RKO (cell line): Measurements from ENCODE around the gene NDOR1.

Source experiments
- DNase-seq: peaks from one replicate; pipeline ENCODE4 v3.0.0-alpha.2; 2016; ENCODE audit warnings: low spot score

Gene NDOR1

DNA sequence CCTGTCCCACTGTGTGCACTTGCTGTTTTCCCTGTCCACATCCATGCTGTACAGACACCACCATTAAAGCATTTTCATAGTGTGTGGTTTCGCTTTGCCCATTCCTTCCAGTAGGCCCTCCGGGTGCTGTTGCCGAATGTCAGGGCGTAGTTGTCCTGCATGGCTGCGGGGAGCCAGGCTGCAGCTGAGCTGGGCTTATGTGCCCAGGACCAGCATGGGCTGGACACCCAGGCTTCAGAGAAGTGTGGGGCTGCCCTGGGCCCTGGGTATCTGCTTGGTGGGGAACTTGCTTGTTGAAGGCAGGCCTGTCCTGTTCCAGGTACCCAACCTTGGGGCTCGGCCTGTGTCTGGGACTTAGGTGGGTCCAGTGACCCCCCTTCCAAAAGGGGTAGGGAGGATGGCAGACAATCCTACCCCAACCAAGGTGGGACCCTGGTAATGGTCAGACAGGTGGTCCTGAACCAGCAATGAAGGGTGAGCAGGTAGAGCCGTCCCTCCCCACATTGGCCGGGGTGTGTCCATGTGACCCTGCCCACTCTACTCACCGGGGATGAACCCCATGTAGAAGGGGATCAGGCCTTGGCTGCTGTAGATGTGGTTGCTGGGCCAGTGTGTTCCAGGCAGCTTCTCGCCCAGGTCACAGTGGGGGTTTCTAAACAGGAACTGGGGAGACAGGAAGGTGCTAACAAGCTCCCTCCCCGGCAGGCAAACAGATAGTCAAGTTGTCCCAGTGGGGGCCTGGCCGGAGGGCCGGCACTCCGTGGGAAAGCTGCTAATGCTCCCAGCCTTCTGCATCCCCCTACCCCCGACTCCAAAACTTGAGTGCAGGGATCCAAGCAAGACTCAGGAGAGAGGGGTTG is 38.4 kb downstream of the NDOR1 start:
- DNase-seq, result peak; percentile 68

DNA sequence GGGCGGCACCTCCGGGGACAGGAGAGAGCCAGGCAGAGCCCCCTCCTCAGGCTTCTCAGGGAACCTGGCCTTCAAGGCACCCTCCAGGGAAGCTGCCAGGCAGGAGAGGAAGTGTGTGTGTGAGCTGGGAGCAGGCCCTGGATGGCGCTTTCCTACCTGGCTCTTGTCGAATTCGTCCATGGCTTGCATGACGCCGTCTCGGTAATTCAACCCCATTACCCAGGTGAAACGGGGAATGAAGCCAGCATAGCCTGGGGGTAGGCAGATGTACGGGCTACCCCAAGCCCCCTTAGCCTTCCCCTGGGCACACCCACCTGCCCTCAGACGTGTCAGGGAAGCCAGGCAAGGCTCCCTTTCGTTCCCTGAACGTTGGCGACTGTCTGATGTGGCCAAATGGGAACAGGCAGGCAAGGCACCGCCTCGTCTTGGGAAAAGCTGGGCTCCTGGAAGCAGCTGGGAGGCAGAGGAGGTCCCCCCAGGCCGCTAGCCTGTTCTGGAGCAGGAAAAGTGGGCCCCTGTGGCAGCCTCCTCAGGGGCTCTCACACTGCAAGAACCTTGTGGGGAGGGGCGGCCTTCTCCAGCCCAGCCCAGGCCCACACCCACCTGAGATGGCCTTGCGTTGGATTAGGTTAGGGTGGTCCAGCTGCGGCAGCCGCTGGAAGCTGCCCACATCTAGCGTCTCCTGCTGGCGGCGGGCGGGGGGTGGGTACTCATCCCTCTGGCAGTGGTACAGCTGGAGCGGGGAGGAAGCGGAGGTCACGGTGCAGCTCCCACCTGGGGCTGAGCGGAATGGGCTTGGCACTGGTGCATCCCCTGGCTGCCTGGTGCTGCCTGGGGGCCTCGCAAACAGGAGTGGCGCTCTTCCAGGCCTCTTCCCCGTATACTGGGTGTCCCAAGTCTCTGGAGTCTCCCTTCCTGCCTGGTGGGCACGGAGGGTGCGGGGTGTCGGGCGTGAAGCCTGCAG is 39.3 kb downstream of the NDOR1 start:
- no peak for DNase-seq

DNA sequence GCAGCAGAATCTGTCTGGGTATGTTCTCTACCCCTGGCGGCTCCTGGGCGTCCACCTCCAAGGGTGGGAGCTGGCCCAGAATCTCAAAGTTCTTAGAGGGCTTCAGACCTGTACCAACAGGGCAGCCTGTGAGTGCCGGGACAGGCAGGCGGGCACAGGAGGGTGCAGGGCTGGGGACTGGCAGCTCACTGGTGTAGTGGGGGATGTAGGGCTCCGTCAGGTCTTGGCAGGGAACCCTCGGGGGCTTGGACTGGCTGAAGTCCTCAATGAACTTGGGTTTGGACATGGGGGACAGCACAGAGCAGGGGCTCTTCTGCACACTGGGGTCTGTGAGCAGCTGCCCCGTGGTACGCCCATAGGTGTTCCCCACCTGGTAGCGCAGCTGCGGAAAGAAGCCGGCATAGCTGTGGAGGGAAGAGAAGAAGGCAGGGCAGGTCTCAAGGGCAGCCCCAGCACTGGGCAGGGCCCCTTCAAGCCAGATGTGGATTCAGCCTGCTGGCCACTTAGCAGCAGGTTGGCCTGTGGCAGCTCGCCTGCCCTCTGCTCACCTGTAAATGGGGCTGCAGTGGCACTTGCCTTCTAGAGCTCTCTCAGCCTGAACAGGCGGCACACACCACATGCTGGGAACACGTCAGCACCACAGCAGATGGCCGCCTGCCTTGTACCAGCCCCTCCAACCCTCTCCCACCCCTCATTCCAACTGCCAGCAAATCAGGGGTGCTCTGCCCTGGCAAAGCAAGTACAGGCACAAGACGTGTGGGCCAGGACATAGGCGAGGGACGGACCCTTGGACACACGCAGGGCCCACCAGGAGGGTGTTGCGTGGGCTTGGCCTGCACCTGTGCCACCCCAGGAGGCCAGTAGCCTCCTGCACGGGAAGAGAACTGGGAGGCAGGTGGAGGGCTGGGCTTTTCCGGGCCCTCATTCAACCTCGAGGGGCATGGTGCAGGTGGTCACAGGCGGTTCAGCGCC is 40.2 kb downstream of the NDOR1 start:
- DNase-seq, result no peak

DNA sequence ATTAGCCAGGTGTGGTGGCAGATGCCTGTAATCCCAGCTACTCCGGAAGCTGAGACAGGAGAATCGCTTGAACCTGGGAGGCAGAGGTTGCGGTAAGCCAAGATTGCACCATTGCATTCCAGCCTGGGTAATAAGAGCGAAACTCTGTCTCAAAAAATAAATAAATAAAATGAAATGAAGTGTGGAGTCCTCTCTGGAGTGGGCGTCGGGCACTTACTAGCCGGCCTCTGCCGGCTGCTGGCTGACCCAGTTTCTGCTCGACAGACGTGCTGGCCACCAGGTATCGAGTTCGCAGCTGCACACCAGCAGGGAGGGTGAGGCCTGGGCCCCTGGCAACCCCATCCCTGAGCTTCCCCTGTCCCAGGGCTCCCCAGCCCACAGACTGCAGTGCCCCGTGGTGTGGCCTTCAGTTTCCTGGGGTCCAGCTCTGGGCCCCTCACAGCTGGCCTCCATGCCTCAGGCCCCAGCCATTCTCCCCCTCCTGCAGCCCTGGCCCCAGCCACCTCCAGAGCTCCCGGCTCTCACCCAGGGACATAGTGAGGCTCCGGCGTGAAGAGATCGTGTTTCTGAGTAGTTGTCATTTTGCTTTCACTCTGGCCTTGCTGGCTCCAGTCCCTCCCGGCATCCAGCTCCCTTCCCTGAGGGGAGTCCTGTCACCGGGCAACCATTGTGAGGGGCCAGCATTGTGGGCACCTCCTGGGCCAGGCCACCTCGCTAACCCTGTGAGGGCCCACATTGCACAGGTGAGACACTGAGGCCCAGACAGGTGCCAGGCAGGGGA is 41.8 kb downstream of the NDOR1 start:
- DNase-seq, result no peak

DNA sequence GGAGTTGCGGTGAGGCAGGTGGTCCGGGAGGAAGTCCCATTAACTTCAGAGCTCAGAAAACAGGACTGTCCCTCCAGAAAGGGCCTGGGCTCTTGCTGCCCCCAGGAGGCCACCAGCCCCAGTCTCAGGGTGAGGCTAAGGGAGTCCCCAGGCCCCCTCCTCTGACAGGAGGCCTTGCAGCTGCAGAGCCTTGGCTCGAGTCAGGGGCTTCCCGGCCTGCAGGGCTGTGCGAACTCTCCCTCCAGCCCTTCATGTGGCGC is 42.3 kb downstream of the NDOR1 start:
- no peak for DNase-seq

DNA sequence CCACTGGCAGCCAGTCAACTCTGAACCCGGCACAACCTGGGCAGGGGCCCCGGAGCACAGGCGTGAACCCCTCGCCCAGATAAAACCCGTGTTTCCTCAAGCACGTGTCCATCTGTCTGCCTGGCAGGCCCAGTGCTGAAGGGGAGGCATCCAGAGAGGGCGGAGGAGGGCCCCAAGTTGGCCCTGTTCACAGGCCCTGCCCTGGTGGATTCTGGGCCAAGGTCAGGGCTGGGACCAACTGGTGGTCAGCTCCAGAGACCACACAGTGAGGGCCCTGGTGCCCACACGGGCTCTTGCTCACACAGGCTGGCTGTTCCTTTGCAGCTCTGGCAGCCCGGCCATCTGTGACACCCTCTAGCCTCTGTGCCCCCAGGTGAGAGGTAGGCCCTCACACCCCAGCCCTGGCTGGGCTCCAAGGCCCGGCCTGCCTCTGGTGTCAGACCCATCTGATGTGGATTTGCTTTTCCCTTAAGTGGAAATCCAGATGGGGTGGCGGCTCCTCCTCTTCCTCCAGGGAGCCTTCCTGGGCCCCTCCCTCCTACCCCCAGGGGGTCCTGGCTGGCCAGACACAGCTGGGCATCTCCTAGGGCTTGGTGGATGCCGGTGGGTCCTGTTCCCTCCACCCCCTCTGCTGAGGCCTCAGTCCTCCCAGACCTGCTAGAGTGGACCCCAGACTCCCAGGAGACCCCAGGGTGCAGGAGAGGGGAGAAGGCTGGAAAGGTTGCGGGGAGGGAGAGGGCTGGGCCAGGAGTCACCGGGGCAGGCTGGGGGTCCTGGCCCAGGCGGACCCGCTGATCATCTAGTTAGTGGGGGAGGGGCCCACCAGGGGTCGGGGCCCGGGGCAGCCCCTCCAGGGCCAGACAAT is 45.1 kb downstream of the NDOR1 start:
- no peak for DNase-seq

DNA sequence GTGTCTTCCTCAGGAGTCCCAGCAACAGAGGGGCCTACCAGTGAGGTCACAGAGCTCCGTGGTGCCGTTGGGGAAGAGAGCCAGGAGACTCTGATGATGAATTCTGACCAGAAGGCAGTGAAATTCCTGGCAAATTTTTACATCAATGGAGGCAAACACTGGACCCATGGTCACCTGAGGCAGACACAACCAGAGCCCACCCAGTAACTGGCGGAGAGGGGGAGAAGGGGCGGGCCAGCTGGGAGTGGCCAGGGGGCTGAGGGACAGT is 45.6 kb downstream of the NDOR1 start, which contains the start of gene STPG3:
STPG3 (plus strand) TSS at position 93 of the 268 bp plus-strand sequence; CDS start at position 94, 1 bp downstream.
- no peak for DNase-seq

DNA sequence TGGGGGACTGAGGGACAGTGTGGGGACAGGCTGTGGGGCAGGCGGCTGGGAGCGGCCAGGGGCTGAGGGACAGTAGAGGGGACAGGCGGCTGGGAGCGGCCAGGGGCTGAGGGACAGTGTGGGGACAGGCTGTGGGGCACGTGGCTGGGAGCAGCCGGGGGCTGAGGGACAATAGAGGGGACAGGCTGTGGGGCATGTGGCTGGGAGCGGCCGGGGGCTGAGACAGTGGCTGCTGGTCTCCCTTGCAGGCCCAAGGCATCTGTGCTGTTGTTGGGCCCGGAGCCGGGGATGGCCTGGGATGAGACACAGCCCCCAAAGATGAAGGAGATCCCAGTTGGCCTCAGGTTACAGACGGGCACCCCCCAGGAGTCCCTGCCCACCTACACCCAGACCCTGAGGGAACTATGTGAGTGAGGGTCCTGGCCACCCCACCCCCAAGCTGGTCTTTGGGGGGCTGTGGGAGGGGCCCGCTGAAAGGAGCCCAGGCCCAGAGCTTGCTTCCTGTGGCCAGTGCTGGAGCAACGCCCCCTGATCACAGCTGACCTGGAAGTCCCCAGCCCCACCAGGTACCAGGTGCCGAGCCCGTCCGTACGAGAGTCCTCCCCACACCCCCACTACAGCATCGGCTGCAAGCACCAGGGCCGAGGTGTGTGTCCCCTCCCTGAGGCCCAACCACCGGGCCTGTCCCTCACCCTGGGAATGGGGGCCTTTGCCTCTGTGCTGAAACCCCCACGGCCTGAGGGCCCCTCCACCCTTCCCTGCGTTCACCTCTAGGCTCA is 46.2 kb downstream of the NDOR1 start:
- no peak for DNase-seq

DNA sequence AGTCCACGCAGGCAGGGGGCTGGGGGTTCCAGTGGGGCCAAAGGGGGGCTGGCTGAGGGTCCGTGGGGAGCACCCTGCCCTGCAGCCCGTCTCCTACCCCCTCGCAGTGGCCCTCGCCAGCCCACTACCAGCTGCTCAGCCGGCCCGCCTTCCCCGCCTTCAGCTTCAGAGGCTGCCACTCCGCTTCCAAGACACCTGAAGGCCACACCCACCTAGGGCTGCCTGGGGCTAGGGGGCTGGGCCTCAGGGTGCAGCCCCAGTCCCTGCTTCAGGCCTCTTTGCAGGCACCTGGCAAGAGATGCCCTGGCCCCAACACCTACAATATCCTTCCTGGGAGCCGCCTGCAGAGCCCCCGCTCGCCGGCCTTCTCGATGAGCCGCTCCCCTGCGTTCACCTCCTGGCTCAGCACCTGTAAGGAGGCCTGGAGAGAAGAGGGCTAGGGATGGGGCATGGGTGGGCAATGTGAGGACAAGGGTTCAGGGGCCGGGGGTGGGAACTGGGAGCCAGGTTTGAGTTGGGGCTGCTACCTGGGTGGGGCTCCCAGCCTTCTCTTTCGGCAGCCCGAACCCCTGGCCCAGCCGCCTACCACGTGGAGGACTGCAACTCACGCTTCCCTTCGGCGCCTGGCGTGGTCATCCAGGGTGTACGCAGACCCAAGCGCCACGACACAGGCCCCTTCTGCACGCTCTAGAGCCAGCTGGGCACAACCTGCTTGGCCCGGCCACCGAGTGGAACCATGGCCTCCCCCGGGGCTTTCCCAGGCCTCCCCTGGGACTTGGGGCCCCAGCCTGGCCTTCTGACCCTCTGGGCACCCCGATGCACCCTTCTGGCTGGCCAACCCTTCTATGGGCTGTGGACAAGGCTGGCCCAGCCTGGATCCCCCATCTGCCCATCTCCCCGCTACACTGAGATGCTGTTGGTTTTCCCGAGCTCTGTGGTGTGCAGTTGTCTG is 47.3 kb downstream of the NDOR1 start:
- no peak for DNase-seq

DNA sequence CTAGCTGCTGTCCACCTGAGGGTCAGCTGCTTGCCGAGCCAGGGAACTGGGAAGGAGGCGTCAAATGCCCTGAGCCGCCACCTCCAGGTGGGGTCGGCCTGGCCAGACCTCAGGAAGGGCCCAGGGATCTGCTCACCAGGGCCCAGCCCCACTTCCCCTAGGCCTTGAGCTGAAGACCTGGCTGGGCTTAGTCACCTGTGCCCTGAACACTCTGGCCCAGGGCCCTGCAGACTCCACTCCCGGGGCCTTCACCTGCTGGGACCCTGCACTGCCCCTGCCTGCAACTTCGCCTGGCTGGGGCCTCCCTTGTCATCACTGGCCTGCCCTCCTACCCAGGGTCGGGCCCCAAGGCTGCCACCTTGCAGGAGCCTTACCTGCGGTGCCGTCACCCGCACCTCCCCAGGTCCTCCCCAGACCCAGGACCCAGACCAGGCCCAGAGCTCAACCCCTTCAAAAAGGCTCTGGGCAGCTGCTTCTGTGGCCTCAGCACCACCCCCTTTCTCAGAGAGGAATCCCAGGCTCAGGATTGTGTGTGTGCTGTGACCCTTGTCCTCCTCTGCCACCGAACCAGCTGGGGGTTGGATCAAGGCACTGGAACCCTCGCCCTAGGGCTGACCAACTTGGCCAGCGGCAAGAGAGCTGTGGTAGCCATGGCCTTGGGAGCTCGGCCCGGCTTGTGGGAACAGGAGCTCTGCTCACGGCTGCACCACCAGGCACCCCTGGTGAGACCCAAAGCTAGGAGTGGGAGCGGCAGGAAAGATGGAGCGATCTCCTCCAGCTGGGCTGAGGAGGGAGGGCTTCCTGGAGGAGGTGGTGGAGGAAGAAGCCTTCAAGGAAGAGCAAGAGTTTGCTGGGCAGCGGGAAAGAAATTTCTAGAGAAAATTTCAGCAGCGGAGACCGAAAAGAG is 48.5 kb downstream of the NDOR1 start:
- no peak for DNase-seq

DNA sequence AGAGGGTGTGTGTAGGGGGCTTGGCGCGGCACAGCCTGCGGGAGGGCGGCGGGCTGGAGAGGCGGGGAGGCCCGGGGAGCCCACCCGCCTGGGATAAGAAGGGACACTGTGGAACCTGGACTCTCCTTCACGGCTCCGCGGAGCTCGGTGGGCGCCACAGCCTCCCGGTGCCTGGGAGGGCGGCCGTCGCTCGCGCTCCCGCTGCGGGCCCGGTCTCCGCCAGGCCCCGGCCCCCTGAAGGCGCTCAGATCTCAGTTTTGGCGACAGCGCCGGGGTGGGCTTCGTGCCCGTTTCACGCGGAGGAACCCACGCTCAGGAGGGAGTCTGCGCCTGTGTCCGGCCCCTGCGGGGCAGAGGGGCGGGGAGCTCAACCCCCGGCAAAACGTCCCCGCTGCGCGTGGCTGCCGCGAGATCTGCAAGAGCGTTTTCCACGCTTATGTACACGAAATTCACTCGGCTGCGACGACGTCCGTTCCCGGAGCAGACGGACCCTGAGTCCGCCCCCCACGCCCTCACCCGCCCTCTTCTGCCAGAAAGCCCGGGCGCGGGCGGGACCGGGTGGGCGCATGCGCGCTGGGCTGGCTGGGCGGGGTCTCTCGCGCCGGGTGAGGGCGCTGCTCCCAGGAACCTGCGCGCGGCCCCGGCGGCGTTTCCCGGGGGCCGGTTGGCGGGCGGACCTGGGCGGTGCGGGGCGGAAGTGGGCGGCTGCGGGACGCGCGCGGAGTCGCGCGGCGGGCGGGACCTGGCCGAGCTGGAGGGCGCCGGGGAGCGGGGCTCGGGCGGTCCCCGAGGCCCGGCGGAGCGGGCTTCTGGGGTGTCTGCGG is 49.3 kb downstream of the NDOR1 start, which contains the start of gene NELFB:
NELFB (plus strand) TSS at position 704 of the 824 bp plus-strand sequence.
- peak; percentile 92 for DNase-seq

DNA sequence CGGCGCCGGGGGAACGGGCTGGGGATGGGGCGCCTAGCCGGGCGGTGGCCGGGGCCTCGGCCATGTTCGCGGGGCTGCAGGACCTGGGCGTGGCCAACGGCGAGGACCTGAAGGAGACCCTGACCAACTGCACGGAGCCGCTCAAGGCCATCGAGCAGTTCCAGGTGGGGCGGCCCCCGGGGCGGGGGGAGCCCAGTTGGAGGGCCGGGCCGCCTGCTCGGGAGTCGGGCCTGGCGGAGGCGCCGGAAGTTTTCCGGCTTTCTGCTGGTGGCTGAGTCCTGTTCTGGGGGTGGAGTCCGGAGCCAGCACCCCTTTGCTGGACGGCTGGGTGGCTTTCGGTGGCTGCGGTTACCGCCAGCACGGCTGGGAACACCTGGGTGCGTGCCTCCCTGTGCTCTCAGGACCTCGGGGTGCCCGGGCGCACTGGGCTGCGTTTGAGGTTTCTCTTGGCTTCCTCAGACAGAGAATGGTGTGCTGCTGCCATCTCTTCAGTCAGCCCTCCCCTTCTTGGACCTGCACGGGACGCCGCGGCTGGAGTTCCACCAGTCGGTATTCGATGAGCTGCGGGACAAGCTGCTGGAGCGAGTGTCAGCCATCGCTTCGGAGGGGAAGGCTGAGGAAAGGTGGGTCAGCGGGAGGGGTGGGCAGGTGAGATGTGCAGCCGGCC is 50.1 kb downstream of the NDOR1 start:
- DNase-seq, result peak; percentile 76

DNA sequence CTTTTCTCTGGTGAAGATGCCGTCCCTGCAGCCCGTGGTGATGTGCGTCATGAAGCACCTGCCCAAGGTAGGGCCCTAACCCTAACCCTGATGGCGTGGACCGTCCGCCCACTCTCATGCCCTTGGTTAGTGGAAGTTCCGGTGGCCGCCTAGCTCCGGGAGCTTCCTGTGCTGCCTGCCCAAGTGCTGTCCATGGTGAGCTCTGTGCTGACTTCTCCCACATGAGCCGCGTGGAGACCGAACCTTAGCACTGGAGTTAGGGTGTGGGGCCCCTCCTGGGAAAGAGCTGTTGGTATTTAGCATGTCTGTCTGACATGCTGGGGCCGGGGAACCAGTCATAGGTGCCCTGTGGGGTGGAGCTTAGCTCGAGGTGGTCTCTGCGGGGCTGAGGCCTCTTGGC is 50.9 kb downstream of the NDOR1 start:
- no peak for DNase-seq

DNA sequence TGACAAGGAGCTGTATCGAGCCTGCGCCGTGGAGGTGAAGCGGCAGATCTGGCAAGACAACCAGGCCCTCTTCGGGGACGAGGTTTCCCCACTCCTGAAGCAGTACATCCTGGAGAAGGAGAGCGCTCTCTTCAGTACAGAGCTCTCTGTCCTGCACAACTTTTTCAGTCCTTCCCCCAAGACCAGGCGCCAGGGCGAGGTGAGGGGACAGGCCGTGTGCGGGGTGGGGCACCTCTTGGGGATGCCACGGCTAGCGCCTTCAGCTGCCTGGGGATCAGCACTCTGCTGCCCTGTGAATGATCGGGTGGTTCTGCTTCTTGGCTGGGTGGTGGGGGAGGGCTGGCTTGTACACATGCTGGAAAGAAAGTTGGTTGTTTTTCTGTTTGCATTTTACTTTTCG is 51.4 kb downstream of the NDOR1 start:
- DNase-seq, result no peak

DNA sequence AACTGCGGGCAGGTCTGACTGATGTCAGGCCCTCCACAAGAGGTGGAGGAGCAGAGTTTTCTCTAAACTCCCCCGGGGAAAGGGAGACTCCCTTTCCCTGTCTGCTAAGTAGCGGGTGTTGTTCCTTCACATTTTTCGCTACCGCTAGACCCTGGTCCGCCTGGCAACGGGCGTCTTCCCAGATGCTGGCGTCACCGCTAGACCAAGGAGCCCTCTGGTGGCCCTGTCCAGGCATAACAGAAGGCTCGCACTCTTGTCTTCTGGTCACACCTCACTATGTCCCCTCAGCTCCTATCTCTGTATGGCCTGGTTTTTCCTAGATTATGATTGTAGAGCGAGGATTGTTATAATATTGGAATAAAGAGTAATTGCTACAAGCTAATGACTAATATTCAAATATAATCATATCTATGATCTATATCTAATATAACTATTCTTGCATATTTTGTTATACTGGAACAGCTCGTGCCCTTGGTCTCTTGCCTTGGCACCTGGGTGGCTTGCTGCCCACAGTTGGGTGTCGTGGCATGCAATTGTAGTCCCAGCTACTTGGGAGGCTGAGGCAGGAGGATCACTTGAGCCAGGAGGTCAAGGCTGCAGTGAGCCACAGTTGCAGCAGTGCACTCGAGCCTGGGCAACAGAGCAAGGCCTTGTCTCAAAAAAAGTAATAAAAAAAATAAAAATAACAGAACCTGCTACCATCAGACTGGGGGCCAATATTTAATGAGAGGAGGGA is 56.8 kb downstream of the NDOR1 start:
- DNase-seq, result peak; percentile 67
